HG03432 (cell line): ENCODE results near the gene MARCO.
"Not testable (repeated sequence)": the region's sequence is repeated elsewhere in the genome, so short reads cannot be mapped to it uniquely, and the experiment has no call there.

Experiments
- ATAC-seq: cut with Tn5 transposase; IDR thresholded peaks from one replicate; pipeline ENCODE4 v1.9.1; 2021; ENCODE audit warnings: mild to moderate bottlenecking, moderate library complexity; ENCODE audit not compliant: unreplicated experiment

MARCO gene

GRCh38 chr2:118994172-118994700 is 52.2 kb downstream of the MARCO start:
- no peak for ATAC-seq

DNA sequence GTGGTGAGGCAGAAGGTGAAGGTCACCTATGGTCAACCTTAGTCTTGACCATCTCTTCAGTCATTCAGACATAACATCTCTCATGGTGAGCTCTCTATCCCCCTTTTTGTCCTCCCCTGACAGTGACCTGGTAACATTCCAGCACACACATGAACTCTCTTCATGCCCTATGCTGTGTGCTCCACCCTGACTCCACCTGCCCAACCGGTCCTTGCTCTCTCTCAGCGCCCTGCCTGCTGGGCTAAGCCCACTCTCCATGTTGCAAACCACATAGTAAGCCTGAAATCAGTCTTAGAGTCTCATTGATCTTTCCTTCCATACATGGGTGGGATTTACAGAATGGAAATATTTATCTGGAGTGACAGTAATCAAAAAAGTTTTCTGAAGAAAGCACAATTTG is 52.8 kb downstream of the MARCO start:
- ATAC-seq, result no peak

GRCh38 chr2:119003856-119004255 is 61.9 kb downstream of the MARCO start:
- not testable (repeated sequence) for ATAC-seq

- no peak for ATAC-seq
Measured at GRCh38 chr2:119004602-119005001, 62.6 kb downstream of the MARCO start.

DNA sequence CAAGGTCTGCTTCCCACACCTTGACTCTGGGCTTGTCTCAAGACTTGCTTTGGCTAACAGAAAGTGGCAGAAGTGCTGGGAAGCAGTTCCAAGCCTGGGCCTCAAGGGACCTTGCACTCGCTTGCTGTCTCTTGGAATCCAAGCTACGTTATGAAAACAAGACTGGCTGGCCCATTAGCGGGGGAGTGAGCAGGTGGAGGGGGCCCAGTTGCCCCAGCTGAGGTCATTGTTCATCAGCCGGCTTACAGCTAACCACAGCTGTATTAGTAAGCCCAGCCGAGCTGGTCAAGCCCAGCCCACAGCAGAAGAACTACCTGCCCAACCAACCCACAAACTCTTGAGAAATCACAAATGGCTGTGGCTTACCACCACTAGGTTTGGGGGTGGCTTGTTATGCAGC is 63.1 kb downstream of the MARCO start:
- no peak for ATAC-seq

DNA sequence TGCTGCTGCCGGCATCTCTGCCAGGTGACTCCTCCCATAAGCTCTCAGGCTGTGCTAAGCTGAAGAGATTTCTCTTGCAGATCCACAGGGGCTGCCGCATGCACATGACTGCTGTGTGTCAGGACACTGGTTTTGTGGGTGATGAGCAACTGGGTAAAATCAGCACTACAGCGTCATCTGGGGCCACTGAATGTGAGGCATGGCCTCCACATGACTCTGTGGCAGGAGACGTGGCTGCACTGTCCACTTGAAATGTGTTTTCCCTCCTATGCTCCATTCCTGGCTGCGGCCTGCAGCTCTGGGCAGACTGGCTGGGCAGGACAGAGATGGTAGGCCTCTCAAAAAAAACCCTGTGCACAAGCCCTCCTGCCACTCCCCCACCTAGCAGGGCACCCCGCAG is 63.6 kb downstream of the MARCO start:
- no peak for ATAC-seq

GRCh38 chr2:119006441-119006840 is 64.4 kb downstream of the MARCO start:
- no peak for ATAC-seq

GRCh38 chr2:119008108-119008507 is 66.1 kb downstream of the MARCO start:
- ATAC-seq, result no peak

GRCh38 chr2:119009110-119009509 is 67.1 kb downstream of the MARCO start:
- ATAC-seq, result no peak

GRCh38 chr2:119010336-119010735 is 68.3 kb downstream of the MARCO start:
- ATAC-seq, result no peak

- ATAC-seq, result peak; percentile 84
Measured at GRCh38 chr2:119011162-119011909, 69.3 kb downstream of the MARCO start.

DNA sequence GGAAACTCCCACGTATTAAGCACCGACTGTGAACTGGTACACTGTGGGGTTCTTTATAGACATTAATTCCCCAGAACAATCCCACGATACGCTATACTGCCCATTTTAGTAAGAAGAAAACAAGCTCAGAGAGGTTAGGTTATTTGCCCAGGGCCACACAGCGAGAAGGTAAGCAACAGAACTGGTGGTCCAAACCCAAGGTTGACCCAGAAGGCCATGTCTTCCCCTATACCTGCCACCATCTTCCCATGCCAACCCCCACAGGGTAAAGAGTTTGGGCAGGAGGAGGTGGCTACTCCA is 69.9 kb downstream of the MARCO start:
- ATAC-seq, result no peak

DNA sequence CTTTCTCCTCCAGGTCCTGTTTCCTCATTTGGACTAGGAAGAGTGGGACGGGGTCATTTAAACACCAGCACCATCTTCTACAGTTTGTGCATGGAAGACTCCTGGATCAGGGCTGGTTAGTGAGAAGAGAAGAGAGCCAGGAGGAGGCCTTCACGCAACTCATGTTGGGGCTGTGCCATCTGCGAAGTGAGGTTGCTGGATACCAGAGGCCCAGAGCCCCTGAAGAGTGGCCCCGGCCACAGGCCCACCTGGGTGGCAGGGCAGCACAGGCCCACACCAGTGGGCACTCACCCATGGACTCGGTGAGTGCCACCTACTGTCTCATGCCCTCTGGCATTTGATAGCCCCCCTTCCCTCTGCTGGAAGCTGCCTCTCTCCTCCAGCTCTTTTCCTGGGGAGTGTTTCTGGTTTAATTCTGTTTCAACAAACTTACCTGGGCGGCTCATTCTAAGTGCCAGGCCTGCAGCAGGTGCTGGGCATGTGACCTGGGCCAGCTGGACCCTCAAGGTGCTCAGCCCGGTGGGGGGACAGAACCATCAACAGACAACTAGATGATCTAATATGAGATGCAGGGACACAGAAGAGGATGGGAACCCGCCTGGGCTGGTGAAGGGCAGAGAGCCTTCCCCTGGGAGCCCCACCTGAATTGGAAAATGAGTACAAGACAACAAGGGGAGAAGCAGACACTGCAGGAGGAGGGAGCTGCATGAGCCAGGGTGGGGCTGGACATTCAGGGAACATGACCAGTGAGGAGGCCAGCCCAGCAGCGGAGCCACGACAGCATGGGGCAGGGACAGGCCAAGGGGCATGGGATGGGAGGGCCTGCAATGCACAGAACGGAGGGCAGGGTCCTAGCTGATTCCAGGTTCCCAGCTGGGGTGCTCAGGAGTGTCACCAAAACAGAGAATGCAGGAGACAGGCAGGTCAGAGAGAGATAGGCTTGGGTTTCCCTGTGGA is 70.6 kb downstream of the MARCO start:
- no peak for ATAC-seq

- no peak for ATAC-seq
Measured at GRCh38 chr2:119013671-119014070, 71.7 kb downstream of the MARCO start.

- no peak for ATAC-seq
Measured at GRCh38 chr2:119015845-119016244, 73.9 kb downstream of the MARCO start.

DNA sequence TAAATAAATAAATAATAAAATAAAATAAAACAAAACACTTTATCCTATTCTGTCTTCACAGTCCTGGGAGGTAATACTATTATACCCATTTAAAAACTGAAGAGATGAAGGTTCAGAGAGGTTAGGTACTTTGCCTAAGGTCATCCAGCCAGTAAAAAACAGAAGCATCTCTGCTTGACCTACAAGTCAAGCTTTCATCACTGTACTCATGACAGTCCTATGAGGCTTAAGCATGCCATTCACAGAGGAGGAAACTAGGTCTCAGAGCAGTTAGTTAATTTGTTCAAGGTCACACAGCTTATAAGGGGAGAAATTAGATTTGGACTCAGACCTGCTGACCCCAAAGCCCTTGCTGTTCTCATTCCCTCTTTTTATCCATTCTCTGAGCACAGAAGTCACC is 77.5 kb downstream of the MARCO start:
- no peak for ATAC-seq

GRCh38 chr2:119022678-119023077 is 80.7 kb downstream of the MARCO start:
- ATAC-seq, result no peak

DNA sequence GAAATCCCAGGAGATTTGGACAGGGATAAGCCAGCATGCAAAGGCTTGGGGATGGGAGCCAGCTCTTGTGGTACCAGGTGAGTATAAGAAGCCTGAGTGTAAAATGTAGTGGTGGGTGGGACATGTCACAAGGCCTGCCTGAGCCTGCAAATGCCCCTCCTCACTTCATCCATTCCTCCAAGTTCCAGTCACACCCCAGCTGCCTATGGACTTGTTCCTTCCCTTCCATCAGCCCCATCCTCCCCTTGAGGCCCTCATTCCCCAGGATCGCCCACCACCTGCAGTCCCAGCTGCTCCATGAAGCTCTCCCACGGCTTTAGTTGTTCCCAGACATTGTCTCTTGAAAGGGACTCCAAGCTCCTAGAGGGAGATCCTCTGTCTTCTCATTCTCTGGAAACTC is 81.5 kb downstream of the MARCO start:
- ATAC-seq, result no peak

- no peak for ATAC-seq
Measured at GRCh38 chr2:119024152-119024551, 82.2 kb downstream of the MARCO start.

- no peak for ATAC-seq
Measured at GRCh38 chr2:119024568-119024967, 82.6 kb downstream of the MARCO start.

DNA sequence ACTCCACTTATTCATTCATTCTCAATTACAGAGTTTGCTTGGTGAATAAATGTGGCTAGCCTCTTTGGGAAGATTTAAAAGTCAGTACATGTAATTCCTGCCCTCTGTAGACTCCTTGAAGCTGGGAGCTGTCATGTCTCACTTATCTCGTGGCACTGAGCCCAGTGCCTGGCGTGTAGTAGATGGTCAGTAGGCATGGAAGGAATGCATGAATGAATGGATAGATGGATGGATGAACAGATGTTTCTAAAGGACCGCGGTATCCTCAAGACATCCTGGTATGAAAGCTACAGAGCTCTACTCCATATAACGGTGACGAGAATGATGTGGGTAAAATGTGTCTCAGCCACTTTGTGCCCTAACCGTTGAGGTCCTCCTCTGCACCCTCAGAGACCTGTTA is 83.0 kb downstream of the MARCO start:
- no peak for ATAC-seq

- ATAC-seq, result no peak
Measured at GRCh38 chr2:119025762-119026351, 83.9 kb downstream of the MARCO start.
